Vagina (tissue), 2 donors: Measurements from ENCODE around the gene TLCD3A. TPM values are rescaled to one million over a fixed set of nuclear protein-coding genes. Genes with fewer than 3 reads are reported as not detected.

ENCODE experiments used
- DNase-seq, 2 donors: peaks; one replicate each; pipeline ENCODE4 v3.0.0-alpha.2; 2017; ENCODE audit errors: extremely low spot score in 2 of 2
- H3K27ac ChIP-seq: fragments of 200-600 bp; sonication (generic); one replicate; pipeline ENCODE4 v1.5.1; 2019
- H3K27me3 ChIP-seq: fragments of 200-600 bp; sonication (generic); one replicate; pipeline ENCODE4 v1.5.1; 2019
- H3K36me3 ChIP-seq, 2 donors: fragments of 200-600 bp; sonication (generic); one replicate each; pipeline ENCODE4 v1.5.1; 2017 to 2019
- H3K4me1 ChIP-seq: fragments of 200-600 bp; sonication (generic); one replicate; pipeline ENCODE4 v1.5.1; 2019
- H3K4me3 ChIP-seq, 2 donors: fragments of 200-600 bp; sonication (generic); 1 replicate in 1 of 2; 2 replicates in 1 of 2; pipeline ENCODE4 v1.5.1; 2016 to 2019
- H3K9me3 ChIP-seq: fragments of 200-600 bp; sonication (generic); one replicate; pipeline ENCODE4 v1.5.1; 2019
- POLR2A ChIP-seq, 2 donors: fragments of 450-650 bp; IDR thresholded peaks; one replicate each; pipeline ENCODE4 v1.6.1; 2017; ENCODE audit warnings: antibody characterized with exemption in 2 of 2, mild to moderate bottlenecking in 2 of 2, moderate library complexity in 2 of 2
- POLR2AphosphoS5 ChIP-seq, 2 donors: sonication (generic); formaldehyde crosslinking; IDR thresholded peaks; one replicate each; pipeline ENCODE4 v1.9.0; 2017; ENCODE audit warnings: antibody characterized with exemption in 2 of 2, mild to moderate bottlenecking in 2 of 2, low read depth in 1 of 2; ENCODE audit not compliant: insufficient read depth in 1 of 2
- intact Hi-C: fragments of 100-400 bp; cut with DNase I; formaldehyde crosslinking; loops from one replicate; pipeline ENCODE4 v1.15.1; 2023
- total RNA-seq: library from RNA; depleted of rRNA; stranded (reverse); fragments of >200 nt; gene quantifications from one replicate; pipeline ENCODE4 v1.2.3, GENCODE V29; 2016
- TF ChIP-seq, protein P1 (sequence below), 3 experiments: fragments of 450-650 bp in 2 of 3; fragments of 200-600 bp in 1 of 3; sonication (generic) in 1 of 3; IDR thresholded peaks; one replicate each; pipeline ENCODE4 v1.5.1; 2017 to 2019; ENCODE audit warnings: antibody characterized with exemption in 3 of 3, mild to moderate bottlenecking in 2 of 3, moderate library complexity in 2 of 3

The TLCD3A gene
- total RNA-seq, 1 donor from 2014 or later: 18.7 TPM

DNA sequence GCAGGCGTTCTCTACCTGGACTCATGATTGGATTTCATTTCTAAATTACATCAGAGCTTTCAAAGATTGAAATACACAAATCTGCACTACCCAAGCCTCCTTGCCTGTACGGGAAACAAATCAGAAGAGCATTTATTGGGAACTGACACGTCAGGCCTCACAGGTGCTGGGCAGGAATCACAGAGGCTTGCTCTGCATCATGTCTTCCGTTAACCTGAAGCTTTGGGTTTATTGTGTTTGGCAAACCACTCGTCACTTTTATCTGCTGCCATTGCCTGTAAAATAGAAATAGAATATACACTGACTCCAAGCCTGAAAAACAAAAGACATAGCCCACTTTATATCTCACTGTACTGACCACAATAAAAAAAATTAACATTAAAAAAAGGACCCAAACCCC is 27.6 kb downstream of the TLCD3A start:
- H3K27ac ChIP-seq: no peak overlapping the region
- H3K9me3 ChIP-seq: no peaks in the 10 kb centered on the region
- TF ChIP-seq POLR2AphosphoS5 (IDR thresholded peaks at IDR 0.05; ENCODE audit: insufficient read depth in 1 of 2, low read depth in 1 of 2) (no peak), POLR2A (IDR thresholded peaks at IDR 0.05) (no peak)
- TF ChIP-seq, protein P1, sequence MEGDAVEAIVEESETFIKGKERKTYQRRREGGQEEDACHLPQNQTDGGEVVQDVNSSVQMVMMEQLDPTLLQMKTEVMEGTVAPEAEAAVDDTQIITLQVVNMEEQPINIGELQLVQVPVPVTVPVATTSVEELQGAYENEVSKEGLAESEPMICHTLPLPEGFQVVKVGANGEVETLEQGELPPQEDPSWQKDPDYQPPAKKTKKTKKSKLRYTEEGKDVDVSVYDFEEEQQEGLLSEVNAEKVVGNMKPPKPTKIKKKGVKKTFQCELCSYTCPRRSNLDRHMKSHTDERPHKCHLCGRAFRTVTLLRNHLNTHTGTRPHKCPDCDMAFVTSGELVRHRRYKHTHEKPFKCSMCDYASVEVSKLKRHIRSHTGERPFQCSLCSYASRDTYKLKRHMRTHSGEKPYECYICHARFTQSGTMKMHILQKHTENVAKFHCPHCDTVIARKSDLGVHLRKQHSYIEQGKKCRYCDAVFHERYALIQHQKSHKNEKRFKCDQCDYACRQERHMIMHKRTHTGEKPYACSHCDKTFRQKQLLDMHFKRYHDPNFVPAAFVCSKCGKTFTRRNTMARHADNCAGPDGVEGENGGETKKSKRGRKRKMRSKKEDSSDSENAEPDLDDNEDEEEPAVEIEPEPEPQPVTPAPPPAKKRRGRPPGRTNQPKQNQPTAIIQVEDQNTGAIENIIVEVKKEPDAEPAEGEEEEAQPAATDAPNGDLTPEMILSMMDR (IDR thresholded peaks at IDR 0.05): no peak
- intact Hi-C loops: no loop called here
- no peak for DNase-seq
- no peaks in the 10 kb centered on the region for H3K27me3 ChIP-seq
- no peaks in the 10 kb centered on the region for H3K4me1 ChIP-seq
- peaks cover 0 to 51% of the 10 kb centered on the region in 2 donors for H3K36me3 ChIP-seq
- H3K4me3 ChIP-seq: no peak overlapping the region

DNA sequence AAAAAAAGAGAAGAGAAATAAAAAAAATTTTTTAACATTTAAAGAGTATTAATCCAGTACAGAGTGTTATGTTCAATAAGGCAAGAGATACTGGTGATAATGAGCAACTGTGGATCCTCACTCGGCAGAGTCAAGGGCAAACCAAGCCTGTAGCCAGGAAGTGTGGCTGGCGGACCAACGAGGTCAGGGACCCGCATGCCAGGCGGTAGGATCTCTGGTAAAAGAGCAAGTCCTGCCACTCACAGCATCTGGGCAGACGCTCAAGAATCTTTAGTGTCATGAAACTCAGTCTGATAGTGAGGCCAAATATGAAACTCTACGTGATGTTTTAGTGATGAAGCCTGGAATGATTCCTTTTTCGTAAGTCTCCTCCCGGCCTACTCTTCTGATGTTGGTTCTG is 28.0 kb downstream of the TLCD3A start:
- H3K36me3 ChIP-seq: peaks cover 0 to 55% of the 10 kb centered on the region in 2 donors
- intact Hi-C loops: no loop called here

DNA sequence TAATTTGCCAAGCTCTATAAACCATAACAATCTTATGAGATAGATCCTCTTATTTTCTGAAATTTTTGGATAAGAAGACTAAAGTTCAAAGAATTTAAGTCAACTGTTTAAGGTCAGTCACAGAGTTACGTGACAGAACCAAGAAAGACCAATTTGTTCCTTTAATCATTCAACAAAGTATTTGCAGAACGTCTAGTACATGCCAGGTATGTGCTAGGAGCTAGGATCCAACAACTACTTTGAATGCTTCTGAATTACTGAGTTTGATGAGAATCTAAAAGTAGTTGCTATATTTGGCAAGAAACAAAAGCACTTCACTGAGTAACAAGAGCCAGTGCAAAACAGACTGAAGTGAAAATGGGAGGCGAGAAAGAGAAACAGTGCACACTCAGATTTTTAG is 34.7 kb downstream of the TLCD3A start:
- Histone ChIP-seq H3K9me3 (no peaks in the 10 kb centered on the region), H3K36me3 (peaks cover 0 to 72% of the 10 kb centered on the region in 2 donors), H3K27me3 (no peaks in the 10 kb centered on the region), H3K4me1 (no peaks in the 10 kb centered on the region), H3K4me3 (no peak overlapping the region), H3K27ac (no peak overlapping the region)
- intact Hi-C loops: no loop called here
- TF ChIP-seq, protein P1 (IDR thresholded peaks at IDR 0.05): no peak
- TF ChIP-seq POLR2AphosphoS5 (IDR thresholded peaks at IDR 0.05; ENCODE audit: insufficient read depth in 1 of 2, low read depth in 1 of 2) (no peak), POLR2A (IDR thresholded peaks at IDR 0.05) (no peak)
- DNase-seq: no peak

More for the DNA sequence above, 28.0 kb downstream of the TLCD3A start:
- Histone ChIP-seq H3K27me3 (no peaks in the 10 kb centered on the region), H3K4me3 (no peak overlapping the region), H3K27ac (no peak overlapping the region), H3K4me1 (no peaks in the 10 kb centered on the region), H3K9me3 (no peaks in the 10 kb centered on the region)
- TF ChIP-seq POLR2A (IDR thresholded peaks at IDR 0.05) (no peak), POLR2AphosphoS5 (IDR thresholded peaks at IDR 0.05; ENCODE audit: insufficient read depth in 1 of 2, low read depth in 1 of 2) (no peak)
- TF ChIP-seq, protein P1 (IDR thresholded peaks at IDR 0.05): no peak
- DNase-seq: no peak

DNA sequence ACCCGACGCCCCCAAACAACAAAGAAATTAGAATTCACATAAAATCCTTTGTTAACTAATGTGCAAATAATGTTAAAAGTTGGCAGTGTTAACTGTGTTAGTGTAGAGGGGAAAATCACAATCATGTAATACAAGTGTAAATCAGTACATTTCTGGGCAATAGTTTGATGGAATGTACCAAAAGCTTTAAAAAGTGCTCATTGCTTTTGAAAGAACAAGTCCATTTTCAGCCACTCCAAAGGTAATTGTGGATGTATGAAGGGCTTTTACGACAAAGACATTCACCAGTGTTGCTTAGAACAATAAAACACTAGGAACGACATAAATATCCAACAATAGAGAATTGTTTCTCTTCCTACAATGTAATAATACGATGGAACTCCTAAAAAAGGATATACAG is 40.6 kb downstream of the TLCD3A start:
- no peaks in the 10 kb centered on the region for H3K4me1 ChIP-seq

More for the DNA sequence above, 40.6 kb downstream of the TLCD3A start:
- no peak for DNase-seq
- Histone ChIP-seq H3K36me3 (peaks cover 0 to 84% of the 10 kb centered on the region in 2 donors), H3K27me3 (no peaks in the 10 kb centered on the region), H3K9me3 (no peaks in the 10 kb centered on the region), H3K27ac (no peak overlapping the region), H3K4me3 (no peak overlapping the region)
- TF ChIP-seq POLR2A (IDR thresholded peaks at IDR 0.05): no peak
- TF ChIP-seq, protein P1 (IDR thresholded peaks at IDR 0.05): no peak
- TF ChIP-seq POLR2AphosphoS5 (IDR thresholded peaks at IDR 0.05; ENCODE audit: insufficient read depth in 1 of 2, low read depth in 1 of 2): no peak
- intact Hi-C loops: no loop called here
